ENCODE data around the gene CD276. TPM values are rescaled to one million over a fixed set of nuclear protein-coding genes. Genes with fewer than 3 reads are reported as not detected.

CD276 gene
- total RNA-seq, 1 experiment from 2014 or later = 133 TPM

DNA sequence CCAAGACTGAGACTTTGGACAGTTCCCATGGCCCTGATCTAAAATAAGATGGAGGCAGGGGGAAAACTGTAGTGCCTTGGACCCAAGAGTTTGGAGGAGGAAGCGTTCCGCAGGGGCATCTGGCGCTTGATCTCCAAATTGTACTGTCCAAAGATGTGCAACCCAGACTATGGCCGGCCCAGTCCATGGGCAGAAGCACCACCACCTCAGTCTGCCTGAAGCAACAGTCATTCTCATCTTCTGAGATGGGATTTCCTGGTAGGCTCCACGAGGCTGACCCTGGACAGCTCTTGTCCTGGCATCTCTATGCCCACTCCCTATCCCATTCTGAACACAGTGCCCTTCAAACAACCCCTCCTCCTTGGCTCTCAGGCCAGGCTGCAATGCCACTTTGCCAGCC lies 65.3 kb downstream of the CD276 start:
- H2BK12ac ChIP-seq (ENCODE audit: insufficient read length, low read depth, low read length) = no peak overlapping the region
- H3K36me3 Mint-ChIP-seq (ENCODE audit: insufficient read depth in 1 of 3, low read depth in 3 of 3) = no peaks in the 10 kb centered on the region; a peak in 1 of 7 replicates
- no peak overlapping the region for H2BK15ac ChIP-seq (ENCODE audit: low read depth, low read length)
- no peak overlapping the region for H2AFZ ChIP-seq (ENCODE audit: low read length)
- no peak overlapping the region for H3K14ac ChIP-seq (ENCODE audit: insufficient read depth, low read length)
- no peak overlapping the region for H4K8ac ChIP-seq (replicated peaks; ENCODE audit: insufficient read length, low read depth, low read length)
- H3K4ac ChIP-seq (ENCODE audit: low read depth, low read length) = no peak overlapping the region
- no peaks in the 10 kb centered on the region for H3K9me3 ChIP-seq (ENCODE audit: control insufficient read depth, low read depth, low read length)
- H3K27me3 ChIP-seq (ENCODE audit: insufficient read depth, low read length) = peaks cover 2% of the 10 kb centered on the region; the same call in 1 of the 2 replicates
- no peaks in the 10 kb centered on the region for H4K20me1 ChIP-seq (ENCODE audit: control insufficient read depth, insufficient read depth, insufficient read length)
- peaks cover 20% of the 10 kb centered on the region for H3K23me2 ChIP-seq (ENCODE audit: insufficient read length, low read depth, low read length, poor library complexity, severe bottlenecking)
- no peak overlapping the region for H2BK120ac ChIP-seq (ENCODE audit: low read depth, low read length, poor library complexity, severe bottlenecking)
- no peak for TF ChIP-seq CTCF (conservative IDR thresholded peaks at IDR 0.05)
- H3K27me3 Mint-ChIP-seq (ENCODE audit: low read depth) = peaks cover 41% of the 10 kb centered on the region
- no peaks in the 10 kb centered on the region for H3K79me1 ChIP-seq (ENCODE audit: insufficient read depth, low read depth, low read length, poor library complexity, severe bottlenecking)
- no peak overlapping the region for H3K18ac ChIP-seq (ENCODE audit: insufficient read length, low read depth, low read length)
- peaks cover 48 to 59% of the 10 kb centered on the region in 2 experiments for H3K4me1 Mint-ChIP-seq
- no peak overlapping the region for H3K27ac ChIP-seq (ENCODE audit: insufficient read length, low read depth, low read length)
- H3K4me3 Mint-ChIP-seq = no peak overlapping the region
- H3K4me2 ChIP-seq (ENCODE audit: insufficient read depth, insufficient read length, low read length) = no peak overlapping the region
- H4K5ac ChIP-seq (ENCODE audit: insufficient read length, low read depth, low read length) = no peak overlapping the region
- no peak overlapping the region for H2BK20ac ChIP-seq (ENCODE audit: low read depth, low read length, poor library complexity, severe bottlenecking)
- DNase-seq = no peak
- H3K27ac Mint-ChIP-seq = no peak overlapping the region
- H3K4me1 ChIP-seq (ENCODE audit: insufficient read depth, low read length) = peaks cover 16% of the 10 kb centered on the region
- no peak overlapping the region for H2BK5ac ChIP-seq (ENCODE audit: insufficient read length, low read length)
- no peak overlapping the region for H2AK5ac ChIP-seq (ENCODE audit: insufficient read length, low read length)
- no peak overlapping the region for H3K9ac ChIP-seq (ENCODE audit: extremely low read depth, insufficient read length, low read length)
- no peaks in the 10 kb centered on the region; a peak in 1 of 5 replicates for H3K9me3 Mint-ChIP-seq
- no peaks in the 10 kb centered on the region for H3K79me2 ChIP-seq (ENCODE audit: insufficient read depth, low read length)
- H4K91ac ChIP-seq (ENCODE audit: insufficient read length, low read depth, low read length) = no peak overlapping the region
- H3T11ph ChIP-seq (ENCODE audit: low read length) = no peak overlapping the region
- H3K23ac ChIP-seq (ENCODE audit: insufficient read length, low read depth, low read length) = no peak overlapping the region
- H3K56ac ChIP-seq (ENCODE audit: insufficient read length, low read depth, low read length) = no peak overlapping the region
- WGBS (ENCODE audit: extremely low coverage, insufficient read length, low lambda C conversion rate) = no CpG with 5 or more reads among the region's 5 CpGs
